T-helper 1 cell treated with Interleukin-12 subunit alpha and Interleukin-12 subunit beta and Interleukin-4 antibody, amounts not matched to agents 30 ng/mL and 1 ng/mL, for 36 hours (primary cell): ENCODE measurements around the gene TMEM51. TPM values are rescaled to one million over a fixed set of nuclear protein-coding genes. Genes with fewer than 3 reads are reported as not detected.
"Not testable (repeated sequence)": the region's sequence is repeated elsewhere in the genome, so short reads cannot be mapped to it uniquely, and the experiment has no call there.

Experiments
- intact Hi-C: fragments of 100-400 bp; cut with micrococcal nuclease; formaldehyde crosslinking; loops from one replicate; pipeline ENCODE4 v1.15.1; 2024
- total RNA-seq: library from RNA; stranded (reverse); gene quantifications from 2 replicates; pipeline ENCODE4 v1.2.3, GENCODE V29; 2022

TMEM51 gene
- total RNA-seq, 1 donor from 2014 or later = 0.10 TPM

DNA sequence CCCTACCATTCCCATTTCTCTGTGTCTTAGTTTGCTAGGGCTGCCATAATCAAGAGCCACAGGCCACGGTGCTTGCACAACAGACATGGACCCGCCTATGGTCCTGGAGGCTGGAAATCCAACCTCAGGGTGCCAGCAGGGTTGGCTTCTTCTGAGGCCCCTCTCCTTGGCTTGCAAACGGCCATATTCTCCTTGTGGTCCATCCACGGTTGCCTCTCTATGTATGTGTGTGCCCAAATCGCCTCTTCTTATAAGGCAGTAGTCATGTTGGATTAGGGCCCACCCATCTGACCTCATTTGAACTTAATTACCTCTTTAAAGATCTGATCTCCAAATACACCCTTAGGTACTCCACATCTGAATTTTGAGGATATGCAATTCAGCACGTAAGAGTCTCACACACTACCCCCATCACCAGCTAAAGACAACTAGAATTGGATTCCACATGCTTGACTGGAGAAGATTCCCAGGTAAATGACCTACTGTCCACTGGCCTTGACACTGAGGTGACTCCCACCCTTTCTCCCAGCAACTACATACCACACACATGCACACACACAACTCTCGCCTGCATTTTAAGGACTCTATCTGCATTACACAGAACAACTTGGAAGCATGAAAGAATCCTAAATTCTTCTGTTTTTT lies 28.3 kb upstream of the TMEM51 start:
- intact Hi-C loops = no loop called here

DNA sequence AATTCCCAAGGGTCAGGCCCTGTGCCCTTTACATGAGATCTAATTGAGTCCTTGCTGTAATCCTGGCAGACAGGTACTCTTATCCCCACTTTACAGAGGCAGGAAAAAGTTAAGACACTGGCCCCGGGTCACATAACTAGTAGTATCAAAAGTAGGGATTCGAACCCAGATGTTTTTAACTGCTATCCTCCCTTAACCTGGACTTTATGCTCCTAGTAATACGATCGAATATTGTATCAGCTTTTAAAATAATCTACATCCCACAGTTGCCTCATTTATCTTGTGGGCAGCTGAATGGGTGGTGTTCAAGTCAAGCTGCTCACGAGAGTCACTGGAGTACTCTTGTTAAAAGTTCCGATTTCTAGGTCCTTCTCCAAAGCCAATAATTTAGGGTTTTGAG lies 25.5 kb upstream of the TMEM51 start:
- intact Hi-C loops = loop anchor here (1.0 kb wide), 3 partner anchors 144 to 303 kb away; no protein-coding TSS in a partner anchor

DNA sequence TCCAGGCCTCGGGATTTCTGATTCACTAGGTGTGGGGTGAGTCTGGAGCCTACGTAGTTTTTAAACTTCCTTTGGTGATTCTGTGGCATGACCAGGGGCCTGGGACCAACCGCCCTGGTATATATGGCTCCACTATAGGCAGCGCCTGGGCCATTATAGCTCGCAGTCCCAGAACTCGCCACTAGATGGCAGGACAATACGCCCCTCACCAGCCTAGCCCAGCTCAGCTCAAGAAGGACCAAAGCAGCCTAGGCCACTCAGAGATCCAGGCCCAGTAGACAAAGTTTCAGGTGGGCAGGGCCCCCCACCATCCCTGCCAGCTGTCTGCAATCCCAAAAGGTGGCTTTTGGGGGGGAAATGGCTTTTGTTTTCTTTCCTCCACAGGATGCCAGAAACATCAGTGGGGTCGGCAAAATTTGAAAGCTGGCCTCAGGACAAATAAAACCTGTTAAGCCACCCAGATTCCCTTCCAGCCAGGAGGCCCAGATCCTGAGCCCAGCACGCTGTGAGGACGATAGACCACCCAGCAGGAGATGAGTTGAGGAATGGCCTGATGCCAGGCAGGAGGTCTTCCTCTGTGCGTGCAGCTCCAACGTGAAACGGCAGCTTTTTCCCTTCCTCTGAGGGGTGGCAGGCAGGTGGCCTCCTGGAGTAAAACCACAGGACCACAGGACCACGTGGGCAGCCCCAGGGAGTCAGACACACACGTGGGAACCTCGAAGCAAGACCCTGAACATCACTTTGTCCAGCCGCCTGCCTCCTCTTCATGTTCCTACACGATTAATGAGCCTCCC lies 24.8 kb upstream of the TMEM51 start:
- intact Hi-C loops = loop anchor here (1.0 kb wide), 3 partner anchors 144 to 303 kb away; no protein-coding TSS in a partner anchor

DNA sequence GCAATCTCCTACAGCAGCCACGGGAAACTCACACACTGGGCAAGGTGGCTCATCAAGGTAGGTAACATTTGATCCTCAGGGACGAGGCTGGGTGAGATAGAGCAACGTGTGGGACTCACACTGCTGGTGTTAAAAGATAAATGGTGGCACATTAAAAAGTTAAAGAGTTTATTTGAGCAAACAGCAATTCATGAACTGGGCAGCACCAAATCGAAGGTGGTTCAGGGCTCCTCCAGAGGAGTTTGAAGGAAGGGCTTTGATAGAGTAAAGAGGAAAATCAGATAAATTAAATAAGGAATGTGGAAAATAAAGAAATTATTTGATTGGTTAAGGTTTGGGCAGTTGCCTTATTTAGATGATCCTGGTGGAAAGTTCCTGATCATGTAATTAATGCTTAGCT lies 23.6 kb upstream of the TMEM51 start:
- intact Hi-C loops = no loop called here

DNA sequence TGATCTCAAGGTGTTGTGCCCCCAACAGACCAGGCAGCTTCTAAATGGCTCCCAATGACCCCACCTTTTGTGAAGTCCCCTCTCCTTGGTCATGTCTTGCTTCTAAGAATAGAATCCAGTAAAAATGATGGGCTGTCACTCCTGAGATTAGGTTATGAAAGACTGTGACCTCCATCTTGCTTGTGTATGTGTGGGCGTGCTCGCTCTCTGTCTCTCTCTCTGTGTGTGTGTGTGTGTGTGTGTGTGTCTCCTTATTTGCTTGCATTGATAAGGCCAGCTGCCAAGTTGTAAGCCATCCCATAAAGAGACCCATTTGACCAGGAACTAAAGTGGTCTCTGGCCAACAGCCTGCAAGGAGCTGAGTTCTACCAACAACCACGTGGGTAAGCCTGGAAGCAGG lies 22.9 kb upstream of the TMEM51 start:
- intact Hi-C loops = no loop called here

DNA sequence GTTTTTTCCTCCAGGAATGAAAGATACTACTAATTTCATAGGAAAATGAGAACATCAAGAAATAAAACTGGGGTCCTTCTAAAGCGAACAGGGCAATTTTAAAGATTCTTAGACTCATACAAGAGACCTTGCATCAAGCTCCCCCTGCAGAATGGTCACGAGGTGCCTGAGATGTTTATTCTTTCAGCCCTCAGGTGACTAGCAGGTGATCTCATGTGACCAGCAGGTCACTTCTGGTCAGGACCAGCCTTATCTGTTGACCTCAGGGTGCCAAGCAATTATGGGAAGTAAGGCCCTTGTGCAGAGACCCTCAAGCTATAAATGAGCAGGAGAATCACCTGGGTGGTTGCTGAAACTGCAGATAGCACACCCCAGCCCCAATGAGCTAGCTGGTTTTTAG lies 20.6 kb upstream of the TMEM51 start:
- intact Hi-C loops = no loop called here

DNA sequence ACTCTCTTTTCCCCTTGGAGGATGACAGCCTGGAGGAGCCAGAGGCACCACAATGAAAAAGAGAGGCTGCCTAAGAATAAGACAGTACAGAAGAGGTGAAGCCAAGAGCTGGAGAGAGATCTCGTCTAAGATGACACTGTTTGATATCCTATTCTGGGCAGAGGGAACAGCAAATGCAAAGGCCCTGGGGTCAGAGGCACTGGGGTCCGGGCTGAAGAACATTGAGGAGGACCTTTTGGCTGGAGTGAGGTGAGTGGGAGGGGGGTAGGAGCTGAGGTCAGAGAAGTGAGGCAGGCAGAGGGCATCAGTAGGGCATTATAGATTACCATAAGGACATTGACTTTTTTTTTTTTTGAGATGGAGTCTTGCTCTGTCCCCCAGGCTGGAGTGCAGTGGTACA lies 19.3 kb upstream of the TMEM51 start:
- intact Hi-C loops = no loop called here

DNA sequence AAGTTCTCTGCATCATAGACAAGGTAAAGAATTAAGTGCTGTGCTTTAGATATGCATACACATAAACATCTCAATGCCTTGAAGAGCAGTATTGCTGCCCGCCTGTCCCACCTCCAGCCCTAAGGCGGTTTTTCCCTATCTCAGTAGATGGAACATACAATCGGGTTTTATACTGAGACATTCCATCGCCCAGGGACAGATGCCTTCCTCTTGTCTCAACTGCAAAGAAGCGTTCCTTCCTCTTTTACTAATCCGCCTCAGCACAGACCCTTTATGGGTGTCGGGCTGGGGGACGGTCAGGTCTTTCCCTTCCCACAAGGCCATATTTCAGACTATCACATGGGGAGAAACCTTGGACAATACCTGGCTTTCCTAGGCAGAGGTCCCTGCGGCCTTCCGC lies 17.9 kb upstream of the TMEM51 start:
- intact Hi-C loops = not testable (repeated sequence)

DNA sequence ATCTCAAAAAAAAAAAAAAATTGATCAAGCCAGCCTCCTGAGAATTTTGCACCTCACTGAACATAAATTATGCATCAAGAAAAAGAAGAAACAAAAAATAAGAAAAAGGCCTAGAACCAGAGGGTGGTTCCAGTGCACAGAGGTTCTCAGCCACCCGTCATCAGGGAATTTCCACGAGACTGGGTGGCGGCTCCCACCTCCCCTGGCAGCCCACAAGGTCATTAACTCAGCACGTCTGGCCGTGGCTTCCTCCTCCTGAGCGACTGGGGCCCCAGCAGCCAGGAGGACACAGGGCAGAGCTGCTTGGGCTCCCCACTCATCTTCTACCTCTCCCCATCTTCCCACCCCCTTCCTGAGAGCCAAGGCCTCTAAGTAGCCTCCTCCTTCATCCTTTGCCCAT lies 15.7 kb upstream of the TMEM51 start:
- intact Hi-C loops = no loop called here

DNA sequence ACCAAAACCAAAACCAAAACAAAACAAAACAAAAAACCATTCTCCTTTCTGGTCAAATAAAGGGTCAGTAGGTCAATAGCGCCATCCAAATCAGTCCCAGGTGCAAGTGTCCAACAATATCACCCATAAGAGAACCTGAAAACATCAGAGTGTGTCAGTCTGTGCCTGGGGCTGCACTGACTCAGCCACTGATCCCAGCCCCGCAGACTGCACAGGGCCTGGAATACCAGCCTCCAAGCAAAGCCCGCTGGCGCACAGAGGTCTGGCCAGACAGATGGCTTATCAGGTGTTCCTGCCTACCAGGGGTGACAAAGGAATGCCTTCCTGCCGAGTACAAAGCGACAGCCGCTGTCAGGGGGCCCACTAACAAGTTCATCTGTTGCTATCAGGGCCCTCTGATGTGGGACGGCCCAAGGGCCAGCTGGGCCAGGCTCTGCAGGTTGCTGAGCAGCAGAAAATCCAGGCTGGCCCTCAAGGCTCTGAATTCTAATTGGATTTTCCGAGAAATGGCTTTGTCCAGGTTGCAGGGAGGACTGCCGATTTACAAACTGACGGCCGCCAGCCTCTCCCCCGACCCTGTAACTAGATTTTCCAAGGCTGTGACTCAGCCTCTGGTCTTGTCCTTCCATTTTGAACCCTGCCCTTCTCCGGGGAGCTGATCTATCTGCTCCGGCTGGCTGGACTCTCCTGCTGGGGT lies 13.7 kb upstream of the TMEM51 start:
- intact Hi-C loops = no loop called here

DNA sequence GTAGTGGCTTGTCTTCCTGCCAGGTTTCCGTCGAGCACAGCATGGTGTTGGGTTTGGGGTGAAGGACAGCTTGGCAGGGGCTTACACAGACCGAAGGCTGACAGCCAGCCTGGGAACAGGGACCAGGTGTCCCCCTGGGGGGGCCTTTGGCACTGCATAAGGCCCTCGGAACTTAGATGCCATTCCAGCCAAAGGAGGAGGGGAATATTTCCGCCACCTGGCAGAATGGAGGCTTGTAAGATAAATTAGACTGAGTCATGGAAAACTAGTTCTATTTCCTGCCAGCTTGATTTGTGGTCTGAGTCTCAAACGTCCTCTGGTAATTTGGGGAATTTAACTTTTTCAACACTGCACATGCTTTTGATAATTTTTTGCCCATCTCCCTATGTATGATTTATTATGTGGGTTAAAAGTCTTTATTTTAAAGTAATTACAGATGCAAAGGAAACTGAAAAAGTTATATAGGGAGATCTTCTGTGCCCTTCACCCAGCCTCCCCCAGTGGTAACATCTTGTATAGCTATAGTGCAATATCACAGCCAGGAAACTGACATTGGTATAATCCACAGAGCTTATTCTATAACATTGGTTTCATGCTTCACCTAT lies 11.5 kb upstream of the TMEM51 start:
- intact Hi-C loops = no loop called here

DNA sequence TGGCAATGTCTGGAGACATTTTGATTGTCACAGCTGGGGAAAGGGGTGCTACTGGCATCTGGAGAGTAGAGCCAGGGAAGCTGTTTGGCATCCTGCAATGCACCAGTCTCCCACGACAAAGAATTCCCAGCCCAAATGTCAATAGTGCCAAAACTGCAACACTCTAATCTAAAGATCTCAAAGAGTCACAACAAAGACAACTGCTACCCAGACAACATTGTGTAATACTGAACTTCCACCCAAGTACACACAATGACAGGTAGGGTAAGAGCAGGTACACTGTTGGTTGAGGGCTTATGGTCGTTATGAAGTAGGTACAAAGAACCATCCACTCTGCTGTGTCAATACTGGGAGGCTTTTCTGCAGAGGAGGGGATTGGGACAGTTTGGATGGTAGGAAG lies 8.2 kb upstream of the TMEM51 start:
- intact Hi-C loops = no loop called here

DNA sequence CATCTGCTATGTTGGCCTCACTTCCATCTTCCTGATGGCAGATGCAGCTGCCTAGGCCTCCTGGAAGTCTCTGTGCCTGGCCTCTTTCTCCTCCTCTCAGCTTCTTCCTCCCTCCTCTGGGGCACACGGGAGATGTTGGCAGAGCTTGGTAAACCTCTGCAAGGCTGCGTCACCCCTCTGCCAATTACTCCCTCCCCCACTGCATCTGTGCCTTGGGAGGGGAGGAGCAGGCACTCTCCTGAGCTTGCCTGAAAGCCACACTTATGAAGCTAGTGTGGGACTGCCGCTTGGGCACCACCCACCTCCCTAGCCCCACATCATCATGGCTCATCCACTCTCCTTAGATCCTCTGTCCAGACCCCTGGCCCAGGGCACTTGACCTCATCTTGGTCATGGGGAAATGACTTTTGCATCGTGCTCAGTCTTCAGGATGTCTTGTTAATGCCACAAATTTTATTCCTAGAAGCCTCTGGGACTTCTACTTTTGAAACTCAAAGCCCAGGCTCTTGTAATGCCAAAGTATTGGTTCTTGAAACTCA lies 7.3 kb upstream of the TMEM51 start:
- intact Hi-C loops = no loop called here

DNA sequence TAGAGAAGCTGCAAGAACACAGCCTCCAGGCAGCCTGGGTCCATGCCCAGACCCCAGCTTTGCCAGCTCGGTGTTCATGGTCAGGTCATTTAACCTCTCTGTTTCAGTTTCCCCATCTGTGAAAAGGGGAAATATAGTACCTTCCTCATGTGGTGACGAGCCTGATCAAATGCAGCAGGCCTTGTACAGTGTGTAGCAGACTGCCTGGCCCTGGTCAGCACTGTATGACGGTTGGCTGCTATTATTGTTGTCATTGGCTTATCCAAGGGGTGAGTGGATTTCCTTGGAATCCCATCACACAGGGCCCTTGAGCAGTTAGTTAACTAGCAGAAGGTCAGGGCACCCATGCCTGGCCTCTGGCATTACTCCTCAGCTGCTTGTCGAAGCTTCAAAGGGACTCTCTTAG lies 6.6 kb upstream of the TMEM51 start:
- intact Hi-C loops = no loop called here

DNA sequence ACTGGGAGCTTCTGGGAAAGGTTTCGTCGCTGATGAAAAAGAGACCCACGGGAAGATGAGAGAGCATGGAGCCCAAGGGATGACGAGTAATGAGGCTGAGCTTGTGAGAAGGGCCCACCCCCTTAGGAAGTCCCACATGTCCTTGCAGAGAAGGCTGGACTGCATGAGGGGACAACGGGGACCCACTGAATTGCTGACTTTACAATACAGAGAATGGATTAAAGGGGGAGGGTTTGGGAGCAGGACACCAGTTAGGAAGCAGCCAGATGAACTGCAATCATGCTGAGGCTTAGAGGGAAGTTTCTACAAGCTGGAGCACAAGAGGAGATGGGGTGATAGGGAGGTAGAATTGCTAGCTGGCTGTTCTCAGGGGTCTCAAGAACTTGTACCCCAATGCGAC lies 5.5 kb upstream of the TMEM51 start:
- intact Hi-C loops = no loop called here

DNA sequence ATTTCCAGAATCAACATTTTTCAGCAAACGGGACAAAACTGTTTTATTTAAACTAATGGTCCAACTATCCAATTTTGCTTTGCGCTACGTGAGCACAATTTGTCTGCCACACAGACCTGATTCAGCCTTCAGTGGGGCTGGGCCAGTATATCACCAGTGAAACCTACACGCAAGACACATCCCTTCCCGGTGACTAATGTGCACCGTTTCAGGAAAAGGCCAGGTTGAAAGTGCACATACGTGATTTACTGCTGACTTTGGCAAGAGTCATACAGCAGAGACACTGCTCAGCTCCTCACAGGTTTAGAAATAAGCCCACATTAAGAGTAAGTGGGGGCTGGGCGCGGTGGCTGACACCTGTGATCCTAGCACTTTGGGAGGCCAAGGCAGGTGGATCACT lies 5.1 kb upstream of the TMEM51 start:
- intact Hi-C loops = no loop called here

DNA sequence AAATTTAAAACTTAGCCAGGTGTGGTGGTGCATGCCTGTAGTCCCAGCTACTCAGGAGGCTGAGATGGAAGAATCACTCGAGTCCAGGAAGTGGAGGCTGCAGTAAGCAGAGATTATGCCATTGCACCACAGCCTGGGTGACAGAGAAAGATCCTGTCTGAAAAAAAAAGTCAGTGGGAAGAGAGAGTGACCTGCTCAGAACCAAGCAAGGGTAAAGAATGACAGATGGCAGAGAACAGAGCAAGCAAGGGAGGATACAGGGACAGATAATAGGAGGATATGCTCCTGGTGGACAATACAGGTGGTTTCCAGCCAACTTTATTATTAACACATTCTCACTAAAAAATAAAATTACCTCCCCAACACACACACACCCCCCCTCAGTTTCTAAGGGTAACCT lies 4.6 kb upstream of the TMEM51 start:
- intact Hi-C loops = no loop called here

DNA sequence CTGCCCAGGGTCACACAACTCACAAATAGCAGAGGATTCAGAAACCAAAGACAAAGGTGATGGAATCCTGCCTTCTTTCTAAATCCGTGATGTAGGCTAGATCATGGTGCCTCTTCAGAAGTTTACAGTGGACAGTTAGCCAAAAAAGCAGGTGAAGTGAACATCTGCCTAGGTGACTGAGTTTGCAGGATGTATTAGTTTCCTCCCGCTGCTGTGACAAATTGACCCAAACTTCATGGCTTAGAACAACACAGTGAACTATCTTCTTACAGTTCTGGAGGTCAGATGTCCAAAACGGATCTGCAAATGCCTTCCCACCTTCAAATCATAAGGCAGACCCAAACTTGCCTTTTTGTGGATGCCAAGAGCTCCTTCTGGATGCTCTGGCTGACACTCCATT lies 3.2 kb upstream of the TMEM51 start:
- intact Hi-C loops = no loop called here

DNA sequence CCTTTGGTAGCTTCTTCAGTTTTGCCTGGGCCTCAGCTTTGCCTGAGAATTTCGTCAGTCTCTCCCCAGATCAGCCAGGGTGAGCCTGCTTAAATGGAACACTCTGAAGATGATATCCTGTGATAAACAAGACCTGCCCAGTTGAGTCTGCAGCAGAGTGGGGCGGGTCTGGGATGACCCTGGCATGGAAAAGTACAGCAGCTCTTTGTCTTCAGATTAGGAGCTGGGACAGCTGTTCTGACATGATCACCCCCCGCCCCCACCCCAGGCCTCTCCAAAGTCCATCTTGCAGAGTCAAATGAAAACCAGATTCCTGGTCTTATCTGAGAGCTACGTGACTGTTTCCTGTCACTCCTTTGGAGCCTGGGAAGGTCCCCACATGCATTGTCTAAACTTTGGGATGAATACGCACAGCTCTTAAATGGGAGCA lies 2.2 kb upstream of the TMEM51 start:
- intact Hi-C loops = no loop called here

DNA sequence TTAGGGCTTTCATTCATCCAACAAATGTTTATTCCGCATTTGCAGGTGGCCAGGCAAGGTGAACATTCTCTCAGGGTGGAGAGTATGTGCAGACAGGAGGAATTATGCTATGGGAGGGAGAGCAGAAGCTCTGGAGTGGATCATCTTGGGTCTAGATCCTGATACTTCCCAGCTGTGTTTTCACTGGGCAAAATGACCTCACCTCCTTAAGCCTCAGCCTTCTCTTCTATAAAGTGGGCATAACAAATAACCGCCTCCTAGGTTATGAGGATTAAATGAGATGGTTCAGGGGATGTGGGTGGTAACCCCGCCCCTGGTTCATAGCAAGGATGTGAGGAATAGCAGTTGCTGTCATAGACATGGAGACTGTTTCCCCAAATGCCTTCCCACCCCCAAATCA lies 1.7 kb upstream of the TMEM51 start:
- intact Hi-C loops = no loop called here

DNA sequence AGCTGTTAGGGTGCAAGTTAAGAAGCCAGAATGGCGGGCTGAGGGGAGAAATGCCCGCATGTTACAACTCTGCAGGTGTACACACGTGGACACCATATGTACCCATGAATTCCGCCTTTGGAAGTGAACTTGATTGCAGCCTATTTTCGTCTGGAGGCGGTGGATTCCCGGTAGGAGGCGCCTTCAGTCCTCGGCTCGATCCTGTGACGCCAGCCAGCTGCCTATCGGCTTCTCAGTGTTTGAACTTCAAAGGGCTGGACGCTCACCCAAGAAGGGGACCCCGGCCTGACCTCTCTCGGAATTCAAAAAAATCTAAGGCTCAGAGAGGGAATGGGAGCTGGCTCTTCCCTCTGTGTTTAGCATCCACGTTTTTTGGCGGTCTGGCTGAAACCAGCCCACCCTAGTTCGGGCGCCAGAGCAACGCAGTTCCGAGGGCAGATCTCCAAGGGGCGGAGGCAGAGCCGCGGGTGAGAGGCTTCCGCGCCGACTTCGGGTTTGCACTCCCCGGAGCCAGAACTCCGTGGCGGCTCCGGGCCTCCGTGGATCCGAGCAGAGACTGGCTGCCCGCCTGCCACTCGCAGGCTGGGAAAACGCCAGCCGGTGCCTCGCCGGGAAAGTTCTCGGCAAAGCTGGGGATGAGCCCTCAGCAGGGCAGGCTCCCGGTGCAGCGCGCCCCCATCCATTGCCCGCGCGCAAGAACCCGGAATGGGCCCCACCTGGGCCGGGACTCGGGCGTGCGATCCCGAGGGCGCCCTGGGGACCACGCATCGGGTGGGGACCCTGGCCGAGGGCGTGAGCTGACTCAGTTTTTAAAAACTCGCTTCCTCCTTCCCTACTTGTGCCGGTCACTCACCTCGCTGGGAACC lies 996 bp upstream of the TMEM51 start:
- intact Hi-C loops = loop anchor here (1.0 kb wide), 1 partner anchor 120 kb away; no protein-coding TSS in a partner anchor
